Caco-2 (cell line): ENCODE results near the gene SNX30. TPM values are rescaled to one million over a fixed set of nuclear protein-coding genes. Genes with fewer than 3 reads are reported as not detected.

Experiments
- BruUV-seq: library from RNA; stranded (reverse); fragments of 400-500 nt; replicated peaks from 2 replicates; lab custom pipeline; 2021; lab: Mats Ljungman, UMichigan
- CTCF ChIA-PET: fragments of 300-600 bp; sonication (Branson Sonifier 250); formaldehyde crosslinking; loops from one replicate; lab custom pipeline; 2022; ENCODE audit warnings: antibody characterized with exemption; lab: Charles Lee
- POLR2A ChIA-PET: fragments of 300-600 bp; sonication (Branson Sonifier 250); formaldehyde crosslinking; loops from one replicate; lab custom pipeline; 2022; ENCODE audit warnings: antibody characterized with exemption; lab: Charles Lee
- DNase-seq, 2 experiments: peaks; one replicate each; pipeline versions ENCODE4 v3.0.0 to v3.0.0-alpha.2; 2020 to 2022
- H3K27me3 ChIP-seq: replicated peaks from 2 replicates; pipeline ENCODE4 v1.6.0; 2011; ENCODE audit warnings: low read length; ENCODE audit not compliant: control insufficient read depth, insufficient read depth
- H3K36me3 ChIP-seq: 2 replicates; pipeline ENCODE4 v1.5.1; 2011; ENCODE audit warnings: low read length; ENCODE audit not compliant: control insufficient read depth, insufficient read depth
- H3K4me1 ChIP-seq: fragments of 250-450 bp; sonication (Bioruptor Pico); 2 replicates; pipeline ENCODE4 v1.5.1; 2020; ENCODE audit warnings: mild to moderate bottlenecking
- H3K4me3 ChIP-seq: 2 replicates; pipeline ENCODE4 v1.5.1; 2011; ENCODE audit warnings: low read depth, mild to moderate bottlenecking, control low read depth, low read length
- H3K9me3 ChIP-seq: fragments of 250-450 bp; sonication (Bioruptor Pico); 2 replicates; pipeline ENCODE4 v1.5.1; 2020; ENCODE audit warnings: mild to moderate bottlenecking, moderate library complexity
- H3K27ac Mint-ChIP-seq: one replicate; pipeline ENCODE4 v1.8.0; 2022; ENCODE audit warnings: mixed read lengths; ENCODE audit not compliant: unreplicated experiment
- H3K27me3 Mint-ChIP-seq: one replicate; pipeline ENCODE4 v1.8.0; 2022; ENCODE audit warnings: mixed read lengths; ENCODE audit not compliant: insufficient read depth, unreplicated experiment
- H3K36me3 Mint-ChIP-seq: one replicate; pipeline ENCODE4 v1.8.0; 2022; ENCODE audit warnings: mild to moderate bottlenecking, mixed read lengths; ENCODE audit not compliant: insufficient read depth, unreplicated experiment
- H3K4me1 Mint-ChIP-seq: one replicate; pipeline ENCODE4 v1.8.0; 2022; ENCODE audit warnings: low read depth, mixed read lengths; ENCODE audit not compliant: unreplicated experiment
- H3K4me3 Mint-ChIP-seq: one replicate; pipeline ENCODE4 v1.8.0; 2022; ENCODE audit warnings: mild to moderate bottlenecking, moderate library complexity, mixed read lengths; ENCODE audit not compliant: unreplicated experiment
- H3K9me3 Mint-ChIP-seq: one replicate; pipeline ENCODE4 v1.8.0; 2022; ENCODE audit warnings: mixed read lengths; ENCODE audit not compliant: unreplicated experiment
- intact Hi-C: fragments of 100-400 bp; cut with micrococcal nuclease; formaldehyde crosslinking; loops from one replicate; pipeline ENCODE4 v1.10.0; 2022; ENCODE audit not compliant: unreplicated experiment
- total RNA-seq: library from RNA; stranded (reverse); gene quantifications from 2 replicates; pipeline ENCODE4 v1.2.3, GENCODE V29; 2022
- TF ChIP-seq, protein P1 (sequence below), 2 experiments: fragments of 200-600 bp in 1 of 2; IDR thresholded peaks; 1 replicate in 1 of 2; 2 replicates in 1 of 2; pipeline versions ENCODE4 v1.5.1 to v1.8.0; 2011 to 2022; ENCODE audit warnings: antibody characterized with exemption in 1 of 2, control low read depth in 1 of 2, inconsistent platforms in 1 of 2, low read depth in 1 of 2, low read length in 1 of 2, mild to moderate bottlenecking in 1 of 2, moderate library complexity in 1 of 2; ENCODE audit not compliant: insufficient read depth in 1 of 2, severe bottlenecking in 1 of 2, unreplicated experiment in 1 of 2

SNX30 gene
- total RNA-seq, 1 experiment from 2014 or later = 21.8 TPM

DNA sequence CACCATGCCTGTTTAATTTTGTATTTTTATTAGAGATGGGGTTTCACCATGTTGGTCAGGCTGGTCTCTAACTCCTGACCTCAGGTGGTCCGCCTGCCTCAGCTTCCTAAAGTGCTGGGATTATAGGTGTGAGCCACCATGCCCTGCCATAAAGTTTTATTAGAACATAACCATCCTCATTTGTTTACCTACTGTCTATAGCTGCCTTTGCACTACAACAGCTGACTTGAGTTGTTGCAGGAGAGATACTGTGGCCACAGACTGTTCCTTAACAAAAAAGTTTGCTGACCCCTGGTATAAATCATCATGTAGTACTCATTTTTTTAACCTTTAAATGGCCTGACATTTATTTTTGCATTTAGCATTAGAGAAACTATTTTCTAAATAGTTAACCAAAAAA lies 31.7 kb downstream of the SNX30 start:
- no TSS peak for BruUV-seq
- Mint-ChIP-seq H3K27ac (no peak overlapping the region), H3K27me3 (no peaks in the 10 kb centered on the region), H3K9me3 (no peaks in the 10 kb centered on the region), H3K4me3 (no peak overlapping the region), H3K4me1 (peaks cover 24% of the 10 kb centered on the region), H3K36me3 (no peaks in the 10 kb centered on the region)
- POLR2A ChIA-PET = no interaction called here
- H3K36me3 ChIP-seq = no peaks in the 10 kb centered on the region
- CTCF ChIA-PET = no interaction called here
- H3K4me3 ChIP-seq = no peak overlapping the region
- no peaks in the 10 kb centered on the region for H3K9me3 ChIP-seq
- peaks cover 15% of the 10 kb centered on the region; the same call in 1 of the 2 replicates for H3K4me1 ChIP-seq
- DNase-seq = no peak
- intact Hi-C loops = no loop called here
- TF ChIP-seq, protein P1, sequence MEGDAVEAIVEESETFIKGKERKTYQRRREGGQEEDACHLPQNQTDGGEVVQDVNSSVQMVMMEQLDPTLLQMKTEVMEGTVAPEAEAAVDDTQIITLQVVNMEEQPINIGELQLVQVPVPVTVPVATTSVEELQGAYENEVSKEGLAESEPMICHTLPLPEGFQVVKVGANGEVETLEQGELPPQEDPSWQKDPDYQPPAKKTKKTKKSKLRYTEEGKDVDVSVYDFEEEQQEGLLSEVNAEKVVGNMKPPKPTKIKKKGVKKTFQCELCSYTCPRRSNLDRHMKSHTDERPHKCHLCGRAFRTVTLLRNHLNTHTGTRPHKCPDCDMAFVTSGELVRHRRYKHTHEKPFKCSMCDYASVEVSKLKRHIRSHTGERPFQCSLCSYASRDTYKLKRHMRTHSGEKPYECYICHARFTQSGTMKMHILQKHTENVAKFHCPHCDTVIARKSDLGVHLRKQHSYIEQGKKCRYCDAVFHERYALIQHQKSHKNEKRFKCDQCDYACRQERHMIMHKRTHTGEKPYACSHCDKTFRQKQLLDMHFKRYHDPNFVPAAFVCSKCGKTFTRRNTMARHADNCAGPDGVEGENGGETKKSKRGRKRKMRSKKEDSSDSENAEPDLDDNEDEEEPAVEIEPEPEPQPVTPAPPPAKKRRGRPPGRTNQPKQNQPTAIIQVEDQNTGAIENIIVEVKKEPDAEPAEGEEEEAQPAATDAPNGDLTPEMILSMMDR (IDR thresholded peaks at IDR 0.05; ENCODE audit: insufficient read depth in 1 of 2, low read depth in 1 of 2, low read length in 1 of 2, severe bottlenecking in 1 of 2, unreplicated experiment in 1 of 2) = no peak
- no peaks in the 10 kb centered on the region for H3K27me3 ChIP-seq

DNA sequence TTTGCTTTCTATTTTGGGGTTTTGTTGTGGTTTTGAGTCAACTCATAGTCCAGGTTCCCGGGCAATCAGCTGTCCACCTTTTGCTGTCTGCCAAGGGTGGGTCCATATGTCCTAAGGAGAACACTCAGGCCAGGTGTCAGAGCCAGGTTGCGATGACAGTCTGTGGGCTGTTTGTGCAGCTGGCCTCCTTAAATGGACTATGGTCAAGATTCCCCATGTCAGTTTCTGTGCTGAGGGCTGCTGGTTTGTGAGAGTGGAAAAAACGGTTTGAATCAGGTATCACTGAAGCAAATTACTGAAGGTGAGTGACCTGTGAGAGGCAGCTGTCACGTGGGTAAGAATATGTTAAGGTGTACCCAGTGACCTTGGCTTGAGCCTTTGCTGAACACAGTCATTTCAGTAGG lies 33.0 kb downstream of the SNX30 start:
- BruUV-seq = no TSS peak
- TF ChIP-seq, protein P1 (IDR thresholded peaks at IDR 0.05; ENCODE audit: insufficient read depth in 1 of 2, low read depth in 1 of 2, low read length in 1 of 2, severe bottlenecking in 1 of 2, unreplicated experiment in 1 of 2) = no peak

DNA sequence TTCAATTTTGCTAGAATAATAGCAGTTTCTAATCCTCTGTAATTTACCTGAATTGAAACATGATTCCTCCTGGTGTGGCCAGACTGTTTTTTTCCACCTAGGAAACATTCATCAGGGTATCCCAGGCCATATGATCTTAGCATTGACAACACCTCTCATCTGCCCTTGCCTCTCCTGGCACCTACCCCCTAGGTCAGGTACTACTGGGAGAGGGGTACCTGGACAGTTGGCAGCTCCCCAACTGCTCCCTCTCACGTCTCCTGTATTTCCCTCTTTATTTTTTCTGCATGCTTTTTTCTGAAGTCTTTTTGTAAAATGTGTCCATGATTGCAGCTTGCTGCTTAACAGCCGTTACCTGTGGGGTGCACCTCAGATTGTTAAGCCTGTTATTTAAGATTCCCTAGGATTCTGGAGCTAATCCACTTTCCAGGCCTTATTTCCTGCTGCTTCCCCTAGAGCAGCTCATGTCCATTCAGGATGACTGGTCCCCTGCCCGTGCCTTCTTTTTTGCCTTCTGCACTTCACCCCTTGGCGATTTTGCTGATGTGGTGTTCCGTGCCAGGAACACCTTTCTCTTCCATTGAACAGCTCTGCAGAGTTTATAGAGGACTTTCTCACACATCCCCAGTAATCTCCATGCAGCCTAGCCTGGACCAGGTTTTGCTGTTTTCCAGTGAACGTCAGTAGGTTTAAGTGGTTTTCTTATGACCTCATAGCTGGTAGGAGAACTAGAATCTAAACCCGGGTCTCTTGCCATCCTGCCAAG lies 33.6 kb downstream of the SNX30 start:
- no peak overlapping the region for H3K4me3 ChIP-seq
- Mint-ChIP-seq H3K4me3 (no peak overlapping the region), H3K4me1 (peaks cover 24% of the 10 kb centered on the region), H3K27ac (no peak overlapping the region), H3K9me3 (no peaks in the 10 kb centered on the region), H3K27me3 (no peaks in the 10 kb centered on the region), H3K36me3 (no peaks in the 10 kb centered on the region)
- TF ChIP-seq, protein P1 (IDR thresholded peaks at IDR 0.05; ENCODE audit: insufficient read depth in 1 of 2, low read depth in 1 of 2, low read length in 1 of 2, severe bottlenecking in 1 of 2, unreplicated experiment in 1 of 2) = no peak
- no peaks in the 10 kb centered on the region for H3K27me3 ChIP-seq
- H3K4me1 ChIP-seq = peaks cover 15% of the 10 kb centered on the region; the same call in 1 of the 2 replicates
- ChIA-PET CTCF (interaction anchor here (0.5 kb wide), 1 partner anchor 121 kb away, joined by 3 read pairs; no protein-coding TSS in a partner anchor), POLR2A (interaction anchor here (1.0 kb wide), 1 partner anchor 66 kb away, joined by 3 read pairs; the partner anchor contains the start of gene INIP)
- intact Hi-C loops = no loop called here
- H3K9me3 ChIP-seq = no peaks in the 10 kb centered on the region
- H3K36me3 ChIP-seq = no peaks in the 10 kb centered on the region
- no peak for DNase-seq
- BruUV-seq = no TSS peak

More for the DNA sequence above, 33.0 kb downstream of the SNX30 start:
- no peaks in the 10 kb centered on the region for H3K36me3 Mint-ChIP-seq
- no peak overlapping the region for H3K4me3 Mint-ChIP-seq
- peak; percentile 43 to 62 for DNase-seq
- H3K9me3 Mint-ChIP-seq = no peaks in the 10 kb centered on the region
- POLR2A ChIA-PET = no interaction called here
- intact Hi-C loops = no loop called here
- Histone ChIP-seq H3K36me3 (no peaks in the 10 kb centered on the region), H3K4me1 (peaks cover 15% of the 10 kb centered on the region; the same call in 1 of the 2 replicates), H3K27me3 (no peaks in the 10 kb centered on the region), H3K4me3 (no peak overlapping the region), H3K9me3 (no peaks in the 10 kb centered on the region)
- H3K4me1 Mint-ChIP-seq = peaks cover 24% of the 10 kb centered on the region
- CTCF ChIA-PET = interaction anchor here (0.5 to 1.0 kb wide), 3 partner anchors 9 to 120 kb away, joined by 3 read pairs; no protein-coding TSS in a partner anchor
- no peak overlapping the region for H3K27ac Mint-ChIP-seq
- no peaks in the 10 kb centered on the region for H3K27me3 Mint-ChIP-seq
